Left colon (tissue), 2 donors: ENCODE measurements around the gene FKBP8. TPM values are rescaled to one million over a fixed set of nuclear protein-coding genes. Genes with fewer than 3 reads are reported as not detected.

ENCODE experiments used
- ATAC-seq: fragments of 200-7000 bp; cut with Tn5 transposase; one replicate; pipeline ENCODE4 v1.9.1; 2020; ENCODE audit warnings: mild to moderate bottlenecking, moderate library complexity
- DNase-seq, 2 donors: peaks; one replicate each; pipeline ENCODE4 v3.0.0-alpha.2; 2020
- intact Hi-C, 2 donors: fragments of 100-400 bp; cut with DNase I in 1 of 2; cut with micrococcal nuclease in 1 of 2; formaldehyde crosslinking; loops; one replicate each; pipeline versions ENCODE4 v1.11.2 to v1.14.0; 2022; cut with DNase I, micrococcal nuclease
- total RNA-seq, 2 donors: library from RNA; stranded (reverse); fragmentation: NEBNext Ultra II Directional; extraction: Animal tissue kit (Norgen Biotek cat#: 25700); gene quantifications; one replicate each; pipeline ENCODE4 v1.2.1, GENCODE V29; 2021
- donor health status: DM: no; HTN: no; CAD: no.
- donor health status: DM: yes; HTN: yes; CAD: no.

Gene FKBP8
- total RNA-seq, 2 donors from 2014 or later: 174 to 197 TPM

GRCh38 chr19:18493440-18494266 is 49.7 kb downstream of the FKBP8 start:
- ATAC-seq: no peak
- no peak for DNase-seq
- intact Hi-C loops: no loop called here

DNA sequence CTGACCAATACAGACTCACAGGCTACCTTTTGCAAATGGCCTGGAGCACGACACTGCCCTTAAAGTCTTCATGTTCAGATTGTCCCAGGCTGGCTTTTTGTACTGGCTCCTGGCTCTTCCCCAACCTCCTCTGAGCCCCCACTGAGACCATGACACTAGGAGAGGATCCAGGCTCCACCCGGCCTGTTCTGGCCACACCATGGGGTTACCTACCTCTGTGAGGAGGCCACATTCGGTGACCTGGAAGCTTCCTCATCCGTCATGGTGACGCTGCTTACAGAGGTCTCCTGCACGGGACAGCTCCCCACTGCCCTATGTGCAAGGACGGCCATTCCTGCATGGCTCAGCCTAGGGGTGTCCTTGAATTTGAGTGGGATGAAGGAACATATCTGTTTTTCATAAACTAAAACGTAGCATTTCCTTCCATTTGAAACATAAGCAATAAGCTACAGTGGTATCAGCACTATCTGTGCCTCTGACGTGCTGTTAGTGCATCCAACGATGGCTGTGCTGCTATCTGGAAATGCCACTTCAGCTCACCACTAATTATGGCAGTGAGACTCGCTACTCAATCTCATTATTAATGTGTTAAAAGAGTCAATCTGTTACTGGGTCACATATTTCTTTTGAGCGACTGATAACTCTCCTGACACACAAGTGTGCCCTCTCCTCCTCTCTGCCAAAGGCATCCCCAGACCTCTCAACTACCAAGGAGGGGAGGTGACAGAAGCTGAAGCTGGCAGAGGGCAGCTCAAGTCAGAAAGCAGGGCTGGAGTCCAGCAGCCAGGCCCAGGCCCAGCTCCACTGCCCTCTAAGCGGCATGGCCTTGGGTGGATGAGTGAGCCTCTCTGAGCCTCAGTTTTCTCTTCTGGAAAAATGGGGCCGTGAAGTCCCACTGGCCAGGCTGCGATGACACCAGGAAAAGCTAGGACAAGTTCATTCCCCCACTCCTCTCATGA is 51.1 kb downstream of the FKBP8 start:
- ATAC-seq (no peak), DNase-seq (no peak)
- intact Hi-C loops: no loop called here

DNA sequence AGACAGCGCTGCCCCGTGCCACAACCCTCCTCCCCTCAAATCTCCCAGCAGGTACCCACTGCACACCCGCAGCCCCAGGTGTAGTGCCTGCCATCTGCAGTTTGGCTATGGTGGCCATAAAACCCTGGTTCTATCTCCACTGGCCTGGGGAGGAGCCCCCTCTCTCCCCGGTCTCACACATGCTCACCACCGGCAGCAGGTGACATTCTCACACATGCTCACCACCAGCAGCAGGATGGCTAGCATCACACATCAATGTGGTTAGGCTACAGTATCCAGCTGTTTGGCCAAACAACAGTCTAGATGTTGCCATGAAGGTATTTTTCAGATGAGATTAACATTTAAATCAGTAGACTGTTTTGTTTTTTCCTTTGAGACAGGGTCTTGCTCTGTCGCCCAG is 52.6 kb downstream of the FKBP8 start:
- no peak for DNase-seq
- no peak for ATAC-seq
- intact Hi-C loops: no loop called here

- ATAC-seq: no peak
These were observed 53.7 kb downstream of the FKBP8 start for GRCh38 chr19:18489627-18490184.

DNA sequence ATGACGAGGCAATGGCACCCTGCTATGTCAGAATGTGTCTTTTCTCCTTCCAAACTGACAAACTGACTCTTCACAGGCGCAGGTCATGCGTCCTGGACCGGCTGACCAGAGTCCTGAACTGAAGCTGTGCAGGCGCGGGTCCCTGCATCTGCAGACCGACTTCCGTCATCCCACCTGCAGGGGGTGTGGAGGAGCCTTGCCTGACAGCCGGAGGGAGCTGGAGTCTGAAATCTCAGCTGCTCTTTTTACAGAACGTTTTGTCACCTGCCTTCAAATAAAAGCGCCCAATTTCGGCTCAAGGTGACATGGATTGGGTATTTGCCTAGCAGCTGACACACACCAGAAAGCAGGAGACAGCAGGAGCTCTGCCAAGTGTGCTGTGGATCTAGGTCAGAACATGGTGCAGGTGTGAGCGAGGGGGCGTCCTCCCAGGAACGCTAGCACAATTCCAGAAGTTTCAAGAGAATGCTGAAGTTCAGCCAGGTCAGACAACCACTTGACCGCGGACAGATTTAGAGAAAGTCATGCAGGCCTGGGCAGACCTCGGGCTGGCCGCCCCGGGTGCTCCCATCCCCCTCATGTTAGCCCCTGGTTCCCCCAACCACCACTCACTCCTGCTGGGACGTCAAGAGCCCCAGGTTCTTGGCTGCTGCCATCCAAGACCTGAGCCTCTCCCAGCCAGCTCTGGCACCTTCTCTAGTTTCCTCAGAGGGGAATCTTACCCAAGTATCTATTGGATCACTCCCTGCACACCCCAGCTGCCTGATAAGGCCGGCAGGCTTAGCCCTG is 54.3 kb downstream of the FKBP8 start:
- DNase-seq: peak in 1 of 2 donors; percentile 55
- intact Hi-C loops: no loop called here

More at GRCh38 chr19:18489627-18490184, 53.7 kb downstream of the FKBP8 start:
- no peak for DNase-seq
- intact Hi-C loops: no loop called here

GRCh38 chr19:18488403-18488723 is 55.0 kb downstream of the FKBP8 start:
- ATAC-seq: peak; percentile 26
- DNase-seq: no peak
- intact Hi-C loops: no loop called here

More for the DNA sequence above, 54.3 kb downstream of the FKBP8 start:
- peak; percentile 33 for ATAC-seq

DNA sequence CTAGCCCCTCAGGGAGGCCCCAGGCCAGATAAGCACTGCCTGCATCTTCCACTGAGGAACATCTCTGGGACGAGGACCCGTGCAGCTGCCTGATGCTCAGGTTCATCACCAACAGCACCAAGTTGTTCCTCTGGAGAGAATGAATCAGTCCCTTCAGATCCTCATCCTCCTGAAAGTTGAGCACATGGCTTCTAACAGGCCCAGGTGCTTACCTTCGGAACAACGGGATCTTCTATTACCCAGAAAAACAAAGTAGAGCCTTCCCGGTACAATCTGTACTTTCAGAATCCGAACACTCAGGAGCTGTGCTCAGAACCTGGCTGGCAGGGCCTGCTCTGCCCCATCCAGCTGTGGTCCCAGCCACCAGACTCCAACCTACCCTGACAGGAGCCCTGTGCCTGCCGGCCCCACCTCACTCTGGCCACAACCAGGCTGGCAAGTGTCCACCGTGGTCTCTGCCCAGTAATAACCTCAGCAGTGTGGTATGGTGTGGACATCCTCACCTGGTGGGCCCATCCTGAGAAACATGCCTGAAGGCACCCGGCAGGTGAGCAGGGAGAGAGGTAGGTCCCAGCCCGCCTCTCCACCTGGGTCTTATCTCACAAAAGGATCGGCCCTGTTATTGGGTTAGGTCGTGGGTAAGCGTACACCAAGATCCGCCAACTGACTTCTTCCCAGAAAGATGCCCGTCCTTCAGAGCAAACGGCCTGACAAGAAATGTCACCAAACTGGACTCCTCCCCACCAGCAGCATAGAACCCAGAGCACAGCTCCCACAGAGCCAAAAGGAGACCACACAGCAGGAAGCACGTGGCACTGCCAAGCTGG is 55.6 kb downstream of the FKBP8 start:
- DNase-seq (no peak), ATAC-seq (no peak)
- intact Hi-C loops: no loop called here

GRCh38 chr19:18486746-18487145 is 56.6 kb downstream of the FKBP8 start:
- intact Hi-C loops: no loop called here
- ATAC-seq: no peak

GRCh38 chr19:18484992-18485391 is 58.4 kb downstream of the FKBP8 start:
- ATAC-seq (no peak), DNase-seq (no peak)
- intact Hi-C loops: no loop called here

More at GRCh38 chr19:18486746-18487145, 56.6 kb downstream of the FKBP8 start:
- DNase-seq: no peak

DNA sequence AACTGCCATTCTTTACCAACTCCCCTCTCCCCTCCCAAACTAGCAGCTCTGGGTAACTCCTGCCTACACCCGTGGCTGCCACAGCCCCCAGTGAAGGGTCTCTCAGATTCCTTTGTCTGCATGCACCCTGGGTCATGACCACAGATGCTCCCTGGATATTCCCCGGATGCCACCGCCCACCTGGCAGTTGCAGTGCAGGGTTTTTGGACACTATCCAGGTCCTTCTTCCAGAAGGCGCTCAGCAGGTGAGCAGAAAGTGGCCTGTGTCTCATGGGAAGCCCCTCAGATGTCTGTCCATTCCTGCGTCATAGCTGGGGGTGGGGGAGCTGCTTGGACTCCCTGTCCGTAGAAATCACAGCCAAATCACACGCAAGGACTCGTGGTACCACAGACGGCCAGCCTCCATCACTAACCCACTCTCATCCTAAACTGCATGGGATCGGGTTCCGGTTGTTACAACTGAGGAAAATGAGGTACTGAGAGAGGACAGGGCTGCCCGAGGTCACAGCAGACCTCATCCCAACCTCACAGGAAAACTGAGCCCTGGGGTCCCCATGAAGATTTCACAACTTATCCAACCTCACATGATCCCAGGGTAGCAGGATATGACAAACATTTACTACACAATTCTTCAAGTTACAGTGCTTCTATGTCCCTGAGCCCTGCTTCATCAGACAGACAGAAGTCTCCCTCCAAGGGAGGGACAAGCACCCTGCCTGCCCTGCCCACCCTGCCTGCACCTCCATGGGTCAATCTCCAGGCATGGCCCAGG is 60.1 kb downstream of the FKBP8 start:
- DNase-seq: no peak
- no peak for ATAC-seq
- intact Hi-C loops: no loop called here

Other genes starting within 250 kb of the FKBP8 start
- 100 to 1,000 TPM; 106 to 148 TPM for gene LSM4, start 220.5 kb downstream of the FKBP8 start, total RNA-seq
- gene PGPEP1, start 203.0 kb downstream of the FKBP8 start, total RNA-seq: 100 to 1,000 TPM; 105 to 109 TPM
- 10 to 100 TPM; 32.2 to 87.6 TPM for gene GDF15, start 157.4 kb downstream of the FKBP8 start, total RNA-seq
- 1 to 10 TPM in 1 of 2 donors, under 1 TPM in 1; 0.79 to 5.1 TPM for gene LRRC25, start 146.0 kb downstream of the FKBP8 start, total RNA-seq
- gene SSBP4, start 124.2 kb downstream of the FKBP8 start, total RNA-seq: 10 to 100 TPM; 37.4 to 50.7 TPM
- 10 to 100 TPM; 14.1 to 15.1 TPM for gene ISYNA1, start 105.4 kb downstream of the FKBP8 start, total RNA-seq
- 10 to 100 TPM; 18.1 to 19.1 TPM for gene ELL, start 21.5 kb downstream of the FKBP8 start, total RNA-seq
- 10 to 100 TPM; 63.7 to 72.4 TPM for gene KXD1, start 14.3 kb upstream of the FKBP8 start, total RNA-seq
- gene UBA52, start 28.3 kb upstream of the FKBP8 start, total RNA-seq: 100 to 1,000 TPM; 798 to 822 TPM
- gene REX1BD, start 45.2 kb upstream of the FKBP8 start, total RNA-seq: 10 to 100 TPM; 49.2 to 53.4 TPM
- 1 to 10 TPM; 1.3 to 2.4 TPM for gene CRLF1, start 63.2 kb upstream of the FKBP8 start, total RNA-seq
- gene TMEM59L, start 69.3 kb upstream of the FKBP8 start, total RNA-seq: 1 to 10 TPM in 1 of 2 donors, under 1 TPM in 1; 0.40 to 1.1 TPM
- 10 to 100 TPM in 1 of 2 donors, 1 to 10 TPM in 1; 8.5 to 10.1 TPM for gene KLHL26, start 93.5 kb upstream of the FKBP8 start, total RNA-seq
- 10 to 100 TPM; 10.2 TPM for gene CRTC1, start 140.1 kb upstream of the FKBP8 start, total RNA-seq
- gene COMP, start 247.7 kb upstream of the FKBP8 start, total RNA-seq: not detected